HG02852 (cell line): Measurements from ENCODE around the gene HIF1A.
"Not testable (repeated sequence)": the region's sequence is repeated elsewhere in the genome, so short reads cannot be mapped to it uniquely, and the experiment has no call there.

ENCODE experiments used
- ATAC-seq: cut with Tn5 transposase; IDR thresholded peaks from one replicate; pipeline ENCODE4 v1.9.1; 2021; ENCODE audit warnings: mild to moderate bottlenecking, moderate library complexity; ENCODE audit not compliant: unreplicated experiment

The HIF1A gene

DNA sequence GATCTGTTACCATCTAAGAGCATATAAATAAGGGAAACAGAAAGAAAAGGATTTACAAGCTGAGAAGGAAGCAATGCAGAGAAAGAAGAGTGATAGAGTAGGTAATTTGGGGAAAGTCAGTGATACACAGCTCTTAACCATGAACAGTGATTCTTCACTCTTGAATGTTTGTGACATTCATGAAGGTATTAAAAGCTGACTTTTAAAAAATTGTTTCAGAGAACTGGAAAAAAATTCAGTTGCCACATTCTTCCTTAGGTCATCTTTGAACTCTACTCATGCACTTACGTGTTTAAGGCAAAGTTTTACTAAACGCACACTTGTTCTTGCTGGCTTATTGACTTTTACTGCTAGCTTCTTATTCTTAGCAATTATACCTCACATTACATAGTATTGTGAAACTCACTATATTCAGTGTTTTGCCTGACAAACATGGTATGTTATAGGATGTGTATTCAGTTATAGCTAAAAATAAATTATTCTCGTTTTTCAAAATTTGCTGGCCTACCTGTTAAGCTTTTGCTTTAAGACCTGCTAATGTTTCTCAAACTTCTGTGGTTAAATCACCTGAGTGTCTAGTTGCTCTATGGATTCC, 10.9 kb downstream of the HIF1A start:
- no peak for ATAC-seq

DNA sequence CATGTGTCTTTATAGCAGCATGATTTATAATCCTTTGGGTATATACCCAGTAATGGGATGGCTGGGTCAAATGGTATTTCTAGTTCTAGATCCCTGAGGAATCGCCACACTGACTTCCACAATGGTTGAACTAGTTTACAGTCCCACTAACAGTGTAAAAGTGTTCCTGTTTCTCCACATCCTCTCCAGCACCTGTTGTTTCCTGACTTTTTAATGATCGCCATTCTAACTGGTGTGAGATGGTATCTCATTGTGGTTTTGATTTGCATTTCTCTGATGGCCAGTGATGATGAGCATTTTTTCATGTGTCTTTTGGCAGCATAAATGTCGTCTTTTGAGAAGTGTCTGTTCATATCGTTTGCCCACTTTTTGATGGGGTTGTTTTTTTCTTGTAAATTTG, 12.5 kb downstream of the HIF1A start:
- ATAC-seq: not testable (repeated sequence)

DNA sequence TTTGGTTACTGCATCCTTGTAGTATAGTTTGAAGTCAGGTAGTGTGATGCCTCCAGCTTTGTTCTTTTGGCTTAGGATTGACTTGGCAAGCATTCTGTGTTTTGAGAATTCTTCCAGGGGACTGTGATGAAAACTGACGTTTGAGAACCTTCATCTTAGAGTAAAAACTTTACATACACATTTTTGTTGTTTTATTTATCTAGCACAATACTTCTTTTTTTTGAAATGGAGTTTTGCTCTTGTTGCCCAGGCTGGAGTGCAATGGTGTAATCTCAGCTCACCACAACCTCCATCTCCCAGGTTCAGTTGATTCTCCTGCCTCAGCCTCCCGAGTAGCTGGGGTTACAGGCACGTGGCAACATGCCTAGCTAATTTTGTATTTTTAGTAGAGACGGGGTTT, 13.4 kb downstream of the HIF1A start:
- not testable (repeated sequence) for ATAC-seq

DNA sequence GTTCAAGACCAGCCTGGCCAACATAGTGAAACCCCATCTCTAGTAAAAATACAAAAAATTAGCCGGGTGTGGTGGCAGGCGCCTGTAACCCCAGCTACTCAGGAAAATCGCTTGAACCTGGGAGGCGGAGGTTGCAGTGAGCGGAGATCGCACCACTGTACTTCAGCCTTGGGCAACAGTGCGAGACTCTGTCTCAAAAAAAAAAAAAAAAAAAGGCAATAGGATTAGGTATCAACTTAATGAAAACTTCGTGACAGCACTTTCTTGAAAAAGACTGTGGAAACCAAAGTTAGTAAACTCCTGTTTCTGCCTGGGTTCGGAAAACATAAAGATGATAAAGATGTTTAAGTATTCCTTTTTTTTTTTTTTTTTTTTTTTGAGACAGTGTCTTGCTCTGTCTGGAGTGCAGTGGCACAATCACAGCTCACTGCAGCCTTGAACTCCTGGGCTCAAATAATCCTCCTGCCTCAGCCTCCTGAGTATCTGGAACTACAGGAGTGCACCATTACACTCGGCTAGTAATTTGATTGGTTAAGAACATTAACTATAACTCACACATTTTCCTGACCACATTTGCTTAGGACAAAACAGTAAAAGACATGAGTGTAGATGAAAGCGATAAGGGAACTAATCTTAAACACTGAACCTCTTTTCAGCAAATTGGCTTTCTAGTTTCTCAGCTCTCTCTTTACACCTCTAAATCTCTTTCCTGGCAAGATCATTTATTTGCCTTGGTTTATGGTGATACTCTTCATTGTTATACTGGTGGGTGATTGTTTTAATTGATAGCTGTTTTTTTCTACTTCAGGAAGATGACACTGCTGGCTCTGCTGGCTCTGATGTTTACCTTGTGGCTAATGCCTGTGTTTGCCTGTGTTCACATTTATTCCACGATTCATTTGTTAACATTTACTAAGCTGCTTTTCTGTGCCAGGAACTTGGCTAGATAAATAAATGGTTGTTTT, 15.8 kb downstream of the HIF1A start:
- ATAC-seq: no peak

DNA sequence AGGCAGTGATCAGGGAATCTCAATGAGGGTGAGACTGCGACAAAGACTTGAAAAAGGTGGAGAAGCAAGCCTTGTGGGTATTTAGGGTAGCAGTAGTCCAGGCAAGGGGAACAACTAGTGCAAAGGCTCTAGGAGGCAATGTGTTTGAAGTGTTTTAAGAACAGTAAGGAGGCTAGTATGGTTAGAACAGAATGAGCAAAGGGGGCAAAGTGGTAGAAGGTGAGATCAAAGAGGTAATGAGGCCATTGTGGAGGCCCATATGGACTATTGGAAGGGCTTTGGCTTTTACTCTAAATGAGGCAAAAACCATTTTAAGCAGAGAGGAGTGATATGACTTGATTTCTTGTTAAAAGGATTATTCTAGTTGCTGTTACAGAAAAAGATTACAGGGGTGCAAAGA, 16.8 kb downstream of the HIF1A start:
- no peak for ATAC-seq

DNA sequence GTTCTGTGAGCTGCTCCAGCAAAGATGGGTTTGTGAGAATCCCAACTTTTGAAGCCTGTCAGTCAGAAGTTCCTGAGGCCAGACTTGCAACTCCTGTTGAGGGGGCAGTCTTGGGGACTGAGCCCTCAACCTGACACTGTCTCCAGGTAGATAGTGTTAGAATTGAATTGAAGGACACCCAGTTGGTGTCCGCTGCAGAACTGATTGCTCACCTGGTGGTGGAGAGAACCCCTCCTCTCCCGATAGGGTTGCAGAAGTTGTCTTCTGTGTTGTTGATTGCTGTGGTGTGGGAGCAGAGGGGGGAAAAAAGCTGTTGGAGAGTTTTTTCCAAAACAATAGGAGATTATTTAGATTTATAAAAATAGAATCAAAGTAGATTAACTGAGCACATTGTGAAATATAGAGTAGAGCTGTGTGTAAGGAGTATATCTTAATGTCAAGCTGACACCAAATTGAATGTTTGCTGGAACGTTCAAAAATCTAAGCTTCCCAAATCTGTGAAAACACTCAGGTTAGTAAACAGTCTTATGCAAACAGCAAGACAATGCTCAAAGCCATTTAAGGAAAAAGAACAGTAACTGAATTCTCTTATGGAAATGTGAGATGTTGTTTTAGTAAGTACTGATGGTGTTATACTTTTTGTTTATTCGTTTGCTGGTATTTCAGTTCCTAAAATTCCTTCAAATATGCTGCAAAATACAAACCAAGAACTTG, 18.6 kb downstream of the HIF1A start:
- no peak for ATAC-seq

DNA sequence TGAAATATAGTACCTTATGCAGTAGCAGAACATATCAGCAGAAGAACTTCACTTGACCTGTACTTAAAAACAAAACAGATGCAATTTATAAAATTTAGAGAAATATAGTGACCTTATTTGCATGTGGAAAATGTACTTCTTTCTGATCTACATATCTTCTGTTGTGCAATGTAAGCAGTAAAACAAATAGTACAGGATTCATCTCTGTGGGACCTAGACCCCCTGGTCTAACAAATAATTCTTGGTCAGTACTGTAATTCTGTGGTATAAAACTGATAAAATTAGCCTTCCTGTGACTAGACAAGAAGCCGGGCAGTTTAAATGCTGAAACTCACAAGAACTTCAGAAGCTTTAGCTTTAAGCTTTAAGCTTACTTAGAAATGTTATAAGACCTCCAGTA, 21.6 kb downstream of the HIF1A start:
- ATAC-seq: no peak

DNA sequence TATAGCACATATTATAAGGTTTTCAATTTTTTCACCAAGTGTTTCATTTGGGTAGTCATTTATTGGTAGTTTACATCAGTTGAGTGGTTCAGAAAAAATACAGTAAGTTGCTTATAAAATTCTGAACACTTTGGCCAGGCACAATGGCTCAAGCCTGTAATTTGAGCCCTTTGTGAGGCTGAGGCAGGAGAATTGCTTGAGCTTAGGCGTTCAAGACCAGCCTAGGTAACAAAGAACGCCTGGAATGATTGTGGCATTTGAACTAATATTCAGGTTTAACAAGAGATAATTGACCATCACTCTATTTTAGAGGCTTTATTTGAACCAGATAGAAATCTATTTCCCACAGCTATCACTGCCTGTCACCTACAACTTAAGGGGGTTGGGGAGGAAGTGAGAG, 22.7 kb downstream of the HIF1A start:
- no peak for ATAC-seq

DNA sequence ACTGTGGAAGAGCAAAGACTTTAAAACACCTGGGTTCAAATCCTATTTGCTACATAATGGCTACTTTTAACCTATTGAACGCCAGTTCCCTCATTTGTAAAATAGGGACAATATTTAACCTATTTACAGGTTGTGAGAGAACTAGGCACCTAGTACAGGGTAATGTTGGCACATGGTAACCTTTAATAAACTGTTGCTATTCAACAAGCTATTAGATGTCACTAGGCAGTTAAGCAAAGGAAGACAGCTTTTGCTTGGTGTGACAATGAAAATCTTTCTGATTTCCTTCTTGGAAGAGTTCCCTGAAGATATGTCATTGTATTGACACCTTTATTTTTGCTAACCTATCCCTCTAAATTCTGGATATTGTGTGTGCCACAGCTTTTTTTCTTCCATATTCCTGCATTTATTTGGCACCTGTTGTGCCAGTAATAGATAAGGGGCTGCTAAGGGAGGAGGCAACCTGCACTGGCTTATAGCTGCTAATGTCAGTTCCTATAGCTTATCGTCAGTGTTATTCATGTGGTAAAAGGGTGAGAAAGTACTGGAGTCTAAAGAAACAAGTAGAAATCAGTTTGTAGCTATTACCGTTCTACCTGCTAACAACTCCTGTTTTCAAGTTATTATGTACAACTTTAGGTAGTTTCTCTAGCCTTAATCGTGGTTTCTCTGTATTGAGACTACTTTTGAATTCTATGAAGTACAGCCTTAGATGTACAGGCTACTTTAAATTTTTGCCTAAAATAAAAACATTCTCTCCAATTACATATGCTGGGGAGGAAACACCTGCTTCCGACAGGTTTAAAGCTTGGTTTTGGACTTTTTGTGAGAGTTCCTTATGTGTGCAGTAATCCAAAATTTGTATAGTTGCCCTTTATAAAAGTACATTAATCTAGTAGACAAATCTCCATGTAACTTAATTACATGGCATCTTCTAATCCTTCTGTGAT, 24.3 kb downstream of the HIF1A start:
- no peak for ATAC-seq

DNA sequence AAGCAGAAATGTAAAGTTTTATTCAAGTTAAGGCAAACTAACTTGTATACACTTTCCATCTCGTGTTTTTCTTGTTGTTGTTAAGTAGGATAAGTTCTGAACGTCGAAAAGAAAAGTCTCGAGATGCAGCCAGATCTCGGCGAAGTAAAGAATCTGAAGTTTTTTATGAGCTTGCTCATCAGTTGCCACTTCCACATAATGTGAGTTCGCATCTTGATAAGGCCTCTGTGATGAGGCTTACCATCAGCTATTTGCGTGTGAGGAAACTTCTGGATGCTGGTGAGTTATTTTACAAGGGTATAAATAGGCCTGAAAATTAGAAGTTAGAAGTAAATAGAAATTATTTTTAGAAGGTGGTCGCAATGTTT, 25.0 kb downstream of the HIF1A start:
- no peak for ATAC-seq

DNA sequence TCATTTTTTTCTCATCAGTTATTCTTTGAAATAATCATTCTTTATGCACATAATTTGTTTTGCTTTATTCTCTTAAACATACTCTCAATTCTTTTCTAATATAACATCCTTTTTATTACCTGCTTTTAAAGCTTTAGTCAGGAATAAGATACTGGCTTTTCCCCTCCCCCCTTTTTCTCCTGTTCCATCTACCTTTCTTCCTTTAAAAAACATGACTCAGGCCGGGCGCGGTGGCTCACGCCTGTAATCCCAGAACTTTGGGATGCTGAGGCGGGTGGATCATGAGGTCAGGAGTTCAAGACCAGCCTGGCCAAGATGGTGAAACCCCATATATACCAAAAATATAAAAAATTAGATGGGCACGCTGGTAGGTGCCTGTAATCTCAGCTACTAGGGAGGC, 25.4 kb downstream of the HIF1A start:
- no peak for ATAC-seq

DNA sequence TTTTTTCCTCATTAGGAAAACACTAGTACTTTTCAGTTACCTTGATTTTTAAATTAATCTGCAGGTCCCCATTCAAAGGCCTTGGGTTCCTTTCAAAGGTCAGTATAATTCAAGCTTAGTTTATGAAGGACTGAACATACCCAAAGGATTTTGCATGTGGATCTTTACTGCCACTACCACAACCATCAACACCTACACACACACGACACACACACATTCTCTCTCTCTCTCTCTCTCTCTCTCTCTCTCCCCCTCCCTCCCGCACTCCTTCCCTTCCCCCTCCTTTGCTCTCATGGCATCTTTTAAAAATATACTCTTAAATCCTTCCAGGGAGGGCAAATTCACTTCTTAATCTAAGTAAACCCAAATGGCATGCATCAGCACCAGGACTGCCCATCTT, 28.8 kb downstream of the HIF1A start:
- ATAC-seq: no peak

DNA sequence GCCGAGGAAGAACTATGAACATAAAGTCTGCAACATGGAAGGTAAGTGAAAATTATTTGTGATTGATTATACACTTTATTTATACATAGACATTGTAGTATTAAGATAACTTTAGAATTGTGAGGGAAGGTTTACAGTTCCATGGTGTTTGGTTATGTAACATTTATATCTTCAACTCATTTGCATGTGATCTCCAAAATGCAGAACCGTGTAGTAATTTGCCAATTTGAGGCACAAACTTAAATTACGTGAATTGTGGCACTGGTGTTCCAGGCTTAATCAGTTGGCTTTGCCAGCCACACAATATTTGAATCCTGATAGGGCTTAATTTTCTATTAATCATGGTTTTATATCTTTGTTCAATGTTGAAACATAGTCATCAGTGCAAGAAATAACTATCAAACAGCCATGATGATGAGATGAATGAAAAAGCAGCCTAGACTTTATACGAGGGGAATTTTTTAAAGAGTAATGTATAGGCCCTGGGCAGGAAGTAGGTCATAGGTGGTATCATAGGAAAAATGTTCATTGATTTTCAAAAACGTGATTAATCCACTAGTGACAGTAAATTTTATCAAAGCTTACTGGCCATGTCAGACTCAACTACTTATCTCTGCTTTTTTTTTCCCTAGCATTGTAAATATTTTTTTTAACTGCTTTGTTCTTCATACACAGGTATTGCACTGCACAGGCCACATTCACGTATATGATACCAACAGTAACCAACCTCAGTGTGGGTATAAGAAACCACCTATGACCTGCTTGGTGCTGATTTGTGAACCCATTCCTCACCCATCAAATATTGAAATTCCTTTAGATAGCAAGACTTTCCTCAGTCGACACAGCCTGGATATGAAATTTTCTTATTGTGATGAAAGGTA, 31.7 kb downstream of the HIF1A start:
- ATAC-seq: no peak

DNA sequence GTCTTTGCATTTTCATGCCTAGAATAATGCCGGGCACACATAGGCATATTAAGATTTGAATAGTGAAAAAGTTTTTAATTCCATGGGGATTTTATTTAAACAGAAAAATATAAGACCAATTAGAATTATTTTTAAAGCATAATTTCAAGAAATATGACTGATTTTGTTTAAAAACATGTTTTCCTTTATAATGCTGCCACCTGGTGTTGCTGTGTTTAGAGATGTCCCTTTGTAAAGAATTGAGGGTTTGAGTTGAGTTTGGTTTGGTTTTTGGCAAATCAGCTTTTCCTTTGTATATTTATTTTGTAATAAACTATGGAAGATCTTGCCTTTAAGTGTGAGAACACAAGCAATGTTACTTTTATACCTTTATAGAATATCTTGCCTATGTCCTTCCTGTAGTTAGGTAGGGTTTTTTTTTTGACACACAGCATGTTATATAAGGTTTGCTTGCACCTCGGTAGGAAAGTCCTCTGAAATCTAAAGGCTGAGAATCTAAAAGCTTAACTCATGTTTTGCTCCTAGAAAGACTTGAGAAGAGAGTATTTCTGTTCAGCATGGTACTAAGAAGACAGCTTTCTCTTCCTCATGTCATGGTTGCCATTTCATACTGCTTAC, 35.6 kb downstream of the HIF1A start:
- no peak for ATAC-seq

DNA sequence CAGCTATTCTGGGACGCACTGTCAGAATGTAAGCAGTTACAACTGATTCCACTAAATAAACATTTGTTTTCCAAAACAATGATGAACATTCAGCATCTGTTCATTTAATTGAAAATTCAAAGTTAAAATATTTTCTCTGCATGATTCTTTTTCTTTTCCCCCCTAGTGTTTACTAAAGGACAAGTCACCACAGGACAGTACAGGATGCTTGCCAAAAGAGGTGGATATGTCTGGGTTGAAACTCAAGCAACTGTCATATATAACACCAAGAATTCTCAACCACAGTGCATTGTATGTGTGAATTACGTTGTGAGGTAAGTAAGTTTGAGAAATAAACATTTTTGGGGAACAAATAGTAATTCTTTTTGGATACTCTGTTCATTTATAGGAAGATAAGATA, 38.7 kb downstream of the HIF1A start:
- ATAC-seq: no peak

DNA sequence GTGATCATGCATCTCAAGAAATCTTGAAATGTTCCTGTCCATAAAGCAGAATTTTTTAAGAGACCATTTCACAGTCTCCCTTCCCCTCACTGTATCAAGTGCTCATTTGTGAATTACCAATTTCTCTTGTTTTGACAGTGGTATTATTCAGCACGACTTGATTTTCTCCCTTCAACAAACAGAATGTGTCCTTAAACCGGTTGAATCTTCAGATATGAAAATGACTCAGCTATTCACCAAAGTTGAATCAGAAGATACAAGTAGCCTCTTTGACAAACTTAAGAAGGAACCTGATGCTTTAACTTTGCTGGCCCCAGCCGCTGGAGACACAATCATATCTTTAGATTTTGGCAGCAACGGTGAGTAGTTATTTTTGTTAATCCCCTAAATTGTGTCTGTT, 41.4 kb downstream of the HIF1A start:
- no peak for ATAC-seq

DNA sequence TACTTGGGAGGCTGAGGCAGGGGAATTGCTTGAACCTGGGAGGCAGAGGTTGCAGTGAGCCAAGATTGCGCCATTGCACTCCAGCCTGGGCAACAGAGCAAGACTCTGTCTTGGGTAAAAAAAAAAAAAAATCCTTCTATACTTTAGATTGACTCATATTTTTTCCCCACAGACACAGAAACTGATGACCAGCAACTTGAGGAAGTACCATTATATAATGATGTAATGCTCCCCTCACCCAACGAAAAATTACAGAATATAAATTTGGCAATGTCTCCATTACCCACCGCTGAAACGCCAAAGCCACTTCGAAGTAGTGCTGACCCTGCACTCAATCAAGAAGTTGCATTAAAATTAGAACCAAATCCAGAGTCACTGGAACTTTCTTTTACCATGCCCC, 42.6 kb downstream of the HIF1A start:
- no peak for ATAC-seq

DNA sequence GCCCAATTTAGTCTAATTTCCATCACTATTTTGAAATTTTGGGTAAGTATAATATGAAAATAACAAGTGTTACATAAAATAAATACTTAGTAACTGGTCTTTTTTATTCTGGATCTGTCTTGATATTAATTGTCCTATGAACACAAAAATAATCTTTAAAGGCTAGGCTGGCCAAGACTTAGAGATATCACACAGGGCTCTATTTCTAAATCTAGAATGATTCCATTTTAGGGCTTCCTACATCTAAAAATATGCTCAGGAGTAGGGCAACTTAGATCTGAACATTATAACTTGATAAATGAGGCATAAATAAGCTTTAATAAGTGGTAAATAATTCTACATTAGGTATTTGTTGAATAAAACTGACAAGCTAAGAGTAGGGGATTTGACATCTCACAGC, 43.8 kb downstream of the HIF1A start:
- ATAC-seq: no peak

DNA sequence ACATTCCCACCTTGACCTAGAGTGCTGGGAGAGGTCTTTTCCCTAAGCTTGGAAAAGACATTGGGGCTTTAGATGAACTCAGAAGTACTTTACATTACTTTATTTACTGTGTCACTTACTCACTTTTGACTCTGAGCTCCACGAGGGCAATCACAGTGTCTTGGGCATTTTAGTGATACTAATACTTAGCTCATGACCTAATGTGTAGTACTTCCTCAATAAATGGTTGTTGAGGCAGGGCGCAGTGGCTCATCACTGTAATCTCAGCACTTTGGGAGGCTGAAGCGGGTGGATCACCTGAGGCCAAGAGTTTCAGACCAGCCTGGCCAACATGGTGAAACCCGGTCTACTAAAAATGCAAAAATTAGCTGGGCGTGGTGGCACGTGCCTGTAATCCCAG, 47.1 kb downstream of the HIF1A start:
- ATAC-seq: no peak
